Measurements from ENCODE around the gene ZFYVE9. TPM values are rescaled to one million over a fixed set of nuclear protein-coding genes. Genes with fewer than 3 reads are reported as not detected.
A peak's percentile ranks its signal among the peaks of the same experiment; 100 is the strongest.

The ZFYVE9 gene
- total and polyA plus RNA-seq, 3 donors from 2014 or later, result 31.5 to 51.3 (median 32.5) TPM

- intact Hi-C loops (cut with DNase I; ENCODE audit: low total_unique reads), result no loop called here
- Histone ChIP-seq H3K4me3 (no peak overlapping the region), H3K27ac (no peak overlapping the region), H3K4me1 (no peaks in the 10 kb centered on the region), H3K27me3 (no peaks in the 10 kb centered on the region), H3K36me3 (ENCODE audit: low read depth, missing control alignments) (no peaks in the 10 kb centered on the region), H3K9me3 (no peaks in the 10 kb centered on the region)
- 65 to 73% methylated on average over 2 of the region's 2 CpGs for WGBS, 2 donors
- DNase-seq, result no peak
- TF ChIP-seq CTCF (IDR thresholded peaks at IDR 0.05) (no peak), POLR2A (IDR thresholded peaks at IDR 0.05) (no peak)
Measured at GRCh38 chr1:52122384-52122783, 19.5 kb upstream of the ZFYVE9 start.

- DNase-seq, result no peak
- no peaks in the 10 kb centered on the region for H3K27me3 ChIP-seq
- no peak overlapping the region for H3K27ac ChIP-seq
- H3K36me3 ChIP-seq (ENCODE audit: low read depth, missing control alignments), result no peaks in the 10 kb centered on the region
- WGBS, 2 donors, result 93 to 95% methylated on average over 6 of the region's 6 CpGs
- intact Hi-C loops (cut with DNase I; ENCODE audit: low total_unique reads), result no loop called here
- no peak overlapping the region for H3K4me3 ChIP-seq
- no peaks in the 10 kb centered on the region for H3K9me3 ChIP-seq
- H3K4me1 ChIP-seq, result no peaks in the 10 kb centered on the region
- TF ChIP-seq POLR2A (IDR thresholded peaks at IDR 0.05) (no peak), CTCF (IDR thresholded peaks at IDR 0.05) (no peak)
Measured at GRCh38 chr1:52123622-52124021, 18.3 kb upstream of the ZFYVE9 start.

GRCh38 chr1:52125736-52126359, 16.0 kb upstream of the ZFYVE9 start:
- H3K27ac ChIP-seq, result no peak overlapping the region
- no peaks in the 10 kb centered on the region for H3K27me3 ChIP-seq
- intact Hi-C loops (cut with DNase I; ENCODE audit: low total_unique reads), result no loop called here
- H3K4me1 ChIP-seq, result no peaks in the 10 kb centered on the region
- DNase-seq, result no peak
- no peaks in the 10 kb centered on the region for H3K36me3 ChIP-seq (ENCODE audit: low read depth, missing control alignments)
- H3K9me3 ChIP-seq, result no peaks in the 10 kb centered on the region
- no peak overlapping the region for H3K4me3 ChIP-seq
- TF ChIP-seq CTCF (IDR thresholded peaks at IDR 0.05) (no peak), POLR2A (IDR thresholded peaks at IDR 0.05) (no peak)

- intact Hi-C loops (cut with DNase I; ENCODE audit: low total_unique reads), result no loop called here
- DNase-seq, result peak; percentile 49
- no peak for TF ChIP-seq POLR2A (IDR thresholded peaks at IDR 0.05)
- peak in 2 of 3 experiments; percentile 31 to 56 for TF ChIP-seq CTCF (IDR thresholded peaks at IDR 0.05)
- no peaks in the 10 kb centered on the region for H3K36me3 ChIP-seq (ENCODE audit: low read depth, missing control alignments)
- H3K9me3 ChIP-seq, result no peaks in the 10 kb centered on the region
- no peak overlapping the region for H3K4me3 ChIP-seq
- no peaks in the 10 kb centered on the region for H3K27me3 ChIP-seq
- no peaks in the 10 kb centered on the region for H3K4me1 ChIP-seq
- 58 to 62% methylated on average over 5 of the region's 5 CpGs for WGBS, 2 donors
- H3K27ac ChIP-seq, result no peak overlapping the region
Measured at GRCh38 chr1:52127181-52128180, 14.4 kb upstream of the ZFYVE9 start.

All from testis (tissue), 3 donors.